CD4-positive, CD25-positive, alpha-beta regulatory T cell (primary cell): ENCODE data around the gene EVX2. TPM values are rescaled to one million over a fixed set of nuclear protein-coding genes. Genes with fewer than 3 reads are reported as not detected.

Experiments used
- ATAC-seq, 2 donors: fragments of 150-1000 bp; cut with Tn5 transposase; one replicate each; pipeline ENCODE4 v1.10.0; 2021; ENCODE audit warnings: low read depth in 2 of 2, moderate number of reproducible peaks in 2 of 2, moderate library complexity in 1 of 2
- DNase-seq, 3 donors: peaks; one replicate each; pipeline versions ENCODE4 v3.0.0 to v3.0.0-alpha.2; 2012 to 2022; ENCODE audit warnings: mixed read lengths in 1 of 3
- H3K27ac ChIP-seq: one replicate; pipeline ENCODE4 v1.7.0; 2013; ENCODE audit warnings: mild to moderate bottlenecking, low read length; ENCODE audit not compliant: insufficient read depth, poor library complexity, severe bottlenecking
- H3K27me3 ChIP-seq: one replicate; pipeline ENCODE4 v1.7.0; 2013; ENCODE audit warnings: low read length; ENCODE audit not compliant: control insufficient read depth, insufficient read depth
- H3K36me3 ChIP-seq: one replicate; pipeline ENCODE4 v1.7.0; 2013; ENCODE audit warnings: mild to moderate bottlenecking, low read length, moderate library complexity; ENCODE audit not compliant: control insufficient read depth, insufficient read depth
- H3K4me1 ChIP-seq: 2 replicates; pipeline ENCODE4 v1.7.0; 2013; ENCODE audit warnings: mild to moderate bottlenecking, low read length; ENCODE audit not compliant: insufficient read depth, control insufficient read depth, poor library complexity, severe bottlenecking
- H3K4me3 ChIP-seq: one replicate; pipeline ENCODE4 v1.7.0; 2013; ENCODE audit warnings: low read depth, mild to moderate bottlenecking, low read length, moderate library complexity
- H3K9me3 ChIP-seq, 2 experiments: 1 replicate in 1 of 2; 2 replicates in 1 of 2; pipeline ENCODE4 v1.7.0; 2013; ENCODE audit warnings: low read length in 2 of 2, mild to moderate bottlenecking in 1 of 2, moderate library complexity in 1 of 2; ENCODE audit not compliant: control insufficient read depth in 2 of 2
- H3K27ac Mint-ChIP-seq, 3 donors: one replicate each; pipeline ENCODE4 v1.8.0; 2020 to 2022; ENCODE audit warnings: mild to moderate bottlenecking in 3 of 3, mixed read lengths in 3 of 3, moderate library complexity in 2 of 3
- H3K27me3 Mint-ChIP-seq: one replicate; pipeline ENCODE4 v1.8.0; 2022; ENCODE audit warnings: mild to moderate bottlenecking, mixed read lengths
- H3K36me3 Mint-ChIP-seq: one replicate; pipeline ENCODE4 v1.8.0; 2020; ENCODE audit warnings: mixed read lengths
- H3K4me1 Mint-ChIP-seq, 4 donors: one replicate each; pipeline ENCODE4 v1.8.0; 2020 to 2022; ENCODE audit warnings: mixed read lengths in 4 of 4, mild to moderate bottlenecking in 1 of 4
- H3K4me3 Mint-ChIP-seq, 4 donors: one replicate each; pipeline ENCODE4 v1.8.0; 2020 to 2022; ENCODE audit warnings: mild to moderate bottlenecking in 4 of 4, mixed read lengths in 4 of 4, moderate library complexity in 3 of 4
- H3K9me3 Mint-ChIP-seq, 7 donors: one replicate each; pipeline ENCODE4 v1.8.0; 2020 to 2022; ENCODE audit warnings: mixed read lengths in 7 of 7, mild to moderate bottlenecking in 3 of 7, moderate library complexity in 2 of 7
- polyA plus RNA-seq, 4 donors: library from polyadenylated mRNA; unstranded; fragments of 300-500 nt; fragmentation: Illumina TruSeq; gene quantifications; one replicate each; pipeline ENCODE4 v1.2.3, GENCODE V29; 2021
- total RNA-seq: library from RNA; stranded (reverse); gene quantifications from one replicate; pipeline ENCODE4 v1.2.3, GENCODE V29; 2022

EVX2 gene
- total and polyA plus RNA-seq, 5 donors from 2014 or later = not detected

GRCh38 chr2:176089843-176090395 lies 6.2 kb upstream of the EVX2 start:
- ATAC-seq (no peak), DNase-seq (no peak)
- Histone ChIP-seq H3K4me1 (peaks cover 11% of the 10 kb centered on the region), H3K27ac (no peak overlapping the region), H3K4me3 (no peak overlapping the region), H3K9me3 (peaks cover 3 to 36% of the 10 kb centered on the region in 2 experiments), H3K36me3 (no peaks in the 10 kb centered on the region), H3K27me3 (peaks cover 71% of the 10 kb centered on the region)
- peaks cover 5 to 31% (median 16%) of the 10 kb centered on the region in 4 donors for H3K4me1 Mint-ChIP-seq
- H3K27ac Mint-ChIP-seq = no peak overlapping the region
- H3K9me3 Mint-ChIP-seq = peaks cover 0 to 34% (median 2%) of the 10 kb centered on the region in 7 donors
- H3K36me3 Mint-ChIP-seq = peaks cover 12% of the 10 kb centered on the region
- H3K4me3 Mint-ChIP-seq = peak overlapping the region in 1 of 4 donors; percentile 7
- peaks cover 93% of the 10 kb centered on the region for H3K27me3 Mint-ChIP-seq

- Mint-ChIP-seq H3K36me3 (peaks cover 12% of the 10 kb centered on the region), H3K4me1 (peaks cover 5 to 29% (median 16%) of the 10 kb centered on the region in 4 donors), H3K27ac (no peak overlapping the region), H3K27me3 (peaks cover 93% of the 10 kb centered on the region), H3K4me3 (peak overlapping the region in 2 of 4 donors; percentile 5 to 16), H3K9me3 (peaks cover 0 to 36% (median 2%) of the 10 kb centered on the region in 7 donors)
- peaks cover under 1 to 39% of the 10 kb centered on the region in 2 experiments for H3K9me3 ChIP-seq
- peaks cover 69% of the 10 kb centered on the region for H3K27me3 ChIP-seq
- DNase-seq (no peak), ATAC-seq (no peak)
- H3K4me3 ChIP-seq = no peak overlapping the region
- H3K36me3 ChIP-seq = no peaks in the 10 kb centered on the region
- peaks cover 11% of the 10 kb centered on the region for H3K4me1 ChIP-seq
- H3K27ac ChIP-seq = no peak overlapping the region
These were observed 5.4 kb upstream of the EVX2 start for GRCh38 chr2:176088937-176089842.

- H3K4me1 Mint-ChIP-seq = peaks cover 6 to 22% (median 11%) of the 10 kb centered on the region in 4 donors
- peaks cover 64% of the 10 kb centered on the region for H3K27me3 ChIP-seq
- H3K27me3 Mint-ChIP-seq = peaks cover 93% of the 10 kb centered on the region
These were observed 4.5 kb upstream of the EVX2 start for GRCh38 chr2:176088048-176088936.

GRCh38 chr2:176087330-176088047 lies 3.7 kb upstream of the EVX2 start:
- Histone ChIP-seq H3K27ac (no peak overlapping the region), H3K4me1 (peaks cover 4% of the 10 kb centered on the region), H3K36me3 (no peaks in the 10 kb centered on the region), H3K27me3 (peaks cover 67% of the 10 kb centered on the region), H3K4me3 (no peak overlapping the region), H3K9me3 (peaks cover 4 to 55% of the 10 kb centered on the region in 2 experiments)
- Mint-ChIP-seq H3K36me3 (peaks cover 16% of the 10 kb centered on the region), H3K4me1 (peaks cover 6 to 22% (median 10%) of the 10 kb centered on the region in 4 donors), H3K4me3 (peak overlapping the region in 3 of 4 donors; percentile 36 to 77 (median 43)), H3K9me3 (peaks cover 0 to 37% (median 0%) of the 10 kb centered on the region in 7 donors), H3K27me3 (peaks cover 97% of the 10 kb centered on the region), H3K27ac (no peak overlapping the region)
- DNase-seq (no peak), ATAC-seq (no peak)

More at GRCh38 chr2:176088048-176088936, 4.5 kb upstream of the EVX2 start:
- no peak overlapping the region for H3K4me3 ChIP-seq
- peaks cover 4 to 47% of the 10 kb centered on the region in 2 experiments for H3K9me3 ChIP-seq
- peaks cover 16% of the 10 kb centered on the region for H3K36me3 Mint-ChIP-seq
- no peak overlapping the region for H3K27ac ChIP-seq
- DNase-seq (no peak), ATAC-seq (no peak)
- peaks cover 11% of the 10 kb centered on the region for H3K4me1 ChIP-seq
- H3K36me3 ChIP-seq = no peaks in the 10 kb centered on the region
- peak overlapping the region in 1 of 3 donors; percentile 49 for H3K27ac Mint-ChIP-seq
- peak overlapping the region in 3 of 4 donors; percentile 63 to 77 (median 63) for H3K4me3 Mint-ChIP-seq
- H3K9me3 Mint-ChIP-seq = peaks cover 0 to 33% (median 0%) of the 10 kb centered on the region in 7 donors

GRCh38 chr2:176085861-176086771 lies 2.4 kb upstream of the EVX2 start:
- H3K4me3 Mint-ChIP-seq = peak overlapping the region; percentile 46 to 82 (median 58)
- Histone ChIP-seq H3K9me3 (peaks cover 9 to 68% of the 10 kb centered on the region in 2 experiments), H3K27me3 (peaks cover 65% of the 10 kb centered on the region), H3K4me1 (no peaks in the 10 kb centered on the region), H3K36me3 (no peaks in the 10 kb centered on the region), H3K4me3 (no peak overlapping the region), H3K27ac (no peak overlapping the region)
- DNase-seq (peak in 1 of 3 donors; percentile 41), ATAC-seq (no peak)
- H3K27me3 Mint-ChIP-seq = peaks cover 99% of the 10 kb centered on the region
- H3K36me3 Mint-ChIP-seq = peaks cover 10% of the 10 kb centered on the region
- H3K4me1 Mint-ChIP-seq = peaks cover 6 to 17% (median 9%) of the 10 kb centered on the region in 4 donors
- peaks cover 0 to 38% (median 0%) of the 10 kb centered on the region in 7 donors for H3K9me3 Mint-ChIP-seq
- peak overlapping the region in 2 of 3 donors; percentile 62 to 69 for H3K27ac Mint-ChIP-seq

- ATAC-seq = no peak
- no peaks in the 10 kb centered on the region for H3K36me3 ChIP-seq
- H3K9me3 Mint-ChIP-seq = peaks cover 0 to 42% (median 0%) of the 10 kb centered on the region in 7 donors
- peaks cover 11 to 76% of the 10 kb centered on the region in 2 experiments for H3K9me3 ChIP-seq
- peak overlapping the region in 2 of 3 donors; percentile 69 to 81 for H3K27ac Mint-ChIP-seq
- H3K36me3 Mint-ChIP-seq = peaks cover 7% of the 10 kb centered on the region
- no peak overlapping the region for H3K4me3 ChIP-seq
- H3K4me1 ChIP-seq = peaks cover 4% of the 10 kb centered on the region
- H3K27ac ChIP-seq = no peak overlapping the region
- no peak for DNase-seq
- H3K4me3 Mint-ChIP-seq = peak overlapping the region; percentile 8 to 82 (median 74)
- H3K27me3 Mint-ChIP-seq = peaks cover 96% of the 10 kb centered on the region
- peaks cover 63% of the 10 kb centered on the region for H3K27me3 ChIP-seq
- peaks cover 6 to 19% (median 8%) of the 10 kb centered on the region in 4 donors for H3K4me1 Mint-ChIP-seq
These were observed 1.5 kb upstream of the EVX2 start for GRCh38 chr2:176085120-176085788.
